GM21360 (cell line): ENCODE data around the gene DMXL1.
"Not testable (repeated sequence)": the region's sequence is repeated elsewhere in the genome, so short reads cannot be mapped to it uniquely, and the experiment has no call there.

Experiments used
- ATAC-seq: cut with Tn5 transposase; IDR thresholded peaks from one replicate; pipeline ENCODE4 v1.9.1; 2021; ENCODE audit warnings: mild to moderate bottlenecking, moderate library complexity; ENCODE audit not compliant: unreplicated experiment

Gene DMXL1

DNA sequence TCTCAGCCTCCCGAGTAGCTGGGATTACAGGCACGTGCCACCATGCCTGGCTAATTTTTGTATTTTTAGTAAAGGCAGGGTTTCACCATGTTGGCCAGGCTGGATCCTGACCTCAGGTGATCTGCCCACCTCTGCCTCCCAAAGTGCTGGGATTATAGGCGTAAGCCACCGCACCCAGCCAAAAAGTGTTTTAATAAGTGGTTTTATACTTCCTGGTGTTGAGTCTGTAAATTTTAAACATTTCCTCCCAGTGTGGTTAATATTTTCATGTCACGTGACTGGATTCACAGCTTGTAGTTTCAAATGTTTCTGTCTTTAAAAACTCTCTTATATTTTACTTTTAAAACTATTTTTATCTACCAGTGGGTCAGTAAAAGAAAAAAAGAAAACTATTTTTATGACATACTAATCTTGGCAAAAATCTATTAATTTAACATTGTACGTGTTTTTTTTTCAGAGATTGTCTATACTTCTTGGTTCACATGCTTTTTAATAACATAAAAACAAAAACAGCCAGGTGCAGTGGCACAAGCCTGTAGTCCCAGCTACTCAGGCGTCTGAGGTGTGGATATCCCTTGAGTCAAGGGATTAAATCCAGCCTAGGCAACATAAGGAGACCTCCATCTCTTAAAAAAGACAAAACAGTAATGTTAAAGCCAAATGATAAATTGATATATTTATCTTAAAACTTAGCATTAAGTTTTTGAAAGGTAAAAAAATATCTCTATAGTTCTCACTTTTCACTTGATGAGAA, 117.1 kb downstream of the DMXL1 start:
- ATAC-seq, result no peak

DNA sequence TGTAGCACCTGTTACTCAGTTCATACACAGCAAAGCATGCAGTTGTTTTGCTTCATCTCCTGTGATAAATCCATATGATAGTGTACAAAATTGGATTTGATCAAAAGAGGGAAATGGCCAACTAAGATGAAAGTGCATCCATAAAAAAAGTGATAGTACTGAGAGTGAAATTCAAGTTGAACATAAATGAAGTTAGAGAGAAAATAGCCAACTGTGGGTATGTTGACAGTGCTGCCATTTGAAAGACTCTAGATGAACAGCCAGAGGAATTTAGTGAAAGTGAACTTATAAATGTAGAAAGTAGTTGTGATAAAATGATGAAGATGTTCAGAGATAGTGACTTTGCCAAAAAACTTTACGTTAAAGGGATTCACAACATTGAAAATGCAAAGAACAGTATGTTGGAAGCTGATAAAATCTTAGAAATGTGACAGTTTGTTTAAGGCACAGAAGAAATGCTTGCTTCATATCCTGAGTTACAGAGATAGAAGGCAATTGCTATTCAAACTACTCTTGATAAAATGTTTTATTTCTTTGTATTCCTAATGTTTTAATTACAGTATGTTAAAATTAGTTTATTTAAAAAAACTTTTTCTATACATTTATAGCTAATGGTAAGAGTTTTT, 119.7 kb downstream of the DMXL1 start:
- ATAC-seq, result no peak

DNA sequence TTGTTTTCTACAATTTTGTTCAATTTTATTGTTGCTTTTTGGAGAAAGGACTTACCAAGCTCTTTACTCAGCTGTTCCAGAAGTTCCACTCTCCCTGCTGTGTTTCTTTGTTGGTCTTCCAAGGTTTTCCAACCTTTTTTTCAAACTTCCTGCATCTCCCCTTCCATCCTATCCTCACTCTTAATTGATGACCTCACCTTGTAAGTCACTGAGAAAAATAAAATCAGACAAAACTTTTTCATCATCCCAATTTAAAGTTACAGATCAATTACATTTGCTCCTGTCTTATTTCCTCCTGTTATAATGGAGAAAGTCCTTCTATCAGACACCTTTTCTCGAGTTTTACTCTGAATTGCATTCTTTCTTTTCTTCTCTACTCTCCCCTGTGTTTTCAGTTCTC, 121.1 kb downstream of the DMXL1 start:
- no peak for ATAC-seq

DNA sequence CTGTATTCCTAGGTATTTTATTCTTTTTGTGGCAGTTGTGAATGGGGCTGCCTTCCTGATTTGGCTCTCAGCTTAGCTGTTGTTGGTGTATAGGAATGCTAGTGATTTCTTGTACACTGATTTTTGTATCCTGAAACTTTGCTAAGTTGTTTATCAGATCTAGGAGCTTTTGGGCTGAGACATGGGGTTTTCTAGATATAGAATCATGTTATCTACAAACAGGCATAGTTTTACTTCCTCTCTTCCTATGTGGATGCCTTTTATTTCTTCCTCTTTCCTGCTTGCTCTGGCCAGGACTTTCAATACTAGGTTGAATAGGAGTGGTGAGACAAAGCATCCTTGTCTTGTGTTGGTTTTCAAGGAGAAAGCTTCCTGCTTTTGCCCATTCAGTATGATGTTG, 129.9 kb downstream of the DMXL1 start:
- ATAC-seq, result no peak

DNA sequence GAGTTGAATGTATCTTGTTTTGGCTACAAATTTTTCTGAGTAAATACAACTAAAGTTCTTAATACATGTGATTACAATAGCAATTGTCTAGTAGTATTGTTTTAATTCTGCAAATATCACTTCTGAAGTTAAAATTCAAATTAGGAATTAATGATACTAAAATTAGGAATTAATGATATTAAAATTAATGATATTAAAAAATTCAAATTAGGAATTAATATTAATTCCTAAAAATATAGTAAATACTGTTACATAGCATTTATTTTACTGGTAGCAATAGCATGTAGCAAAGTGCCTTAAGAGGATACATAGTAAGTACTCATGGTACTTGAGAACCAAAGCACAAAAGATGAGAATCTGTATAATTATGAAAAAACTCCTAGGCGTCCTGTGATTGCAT, 136.2 kb downstream of the DMXL1 start:
- no peak for ATAC-seq

DNA sequence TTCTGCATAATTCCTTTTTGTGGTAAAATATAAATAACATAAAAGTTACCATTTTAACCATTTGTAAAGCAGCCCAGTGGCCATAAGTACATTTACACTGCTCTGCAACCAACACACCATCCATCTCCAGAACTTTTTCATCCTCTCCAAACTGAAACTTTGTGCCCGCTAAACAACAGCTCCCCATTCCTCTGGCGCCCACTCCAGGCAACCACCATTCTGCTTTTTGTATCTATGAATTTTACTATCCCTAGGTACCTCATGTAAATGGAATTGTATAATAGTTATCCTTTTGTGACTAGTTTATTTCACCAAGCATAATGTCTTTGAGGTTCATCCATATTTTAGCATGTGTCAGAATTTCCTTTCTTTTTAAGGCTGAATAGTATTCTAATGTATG, 141.1 kb downstream of the DMXL1 start:
- no peak for ATAC-seq

DNA sequence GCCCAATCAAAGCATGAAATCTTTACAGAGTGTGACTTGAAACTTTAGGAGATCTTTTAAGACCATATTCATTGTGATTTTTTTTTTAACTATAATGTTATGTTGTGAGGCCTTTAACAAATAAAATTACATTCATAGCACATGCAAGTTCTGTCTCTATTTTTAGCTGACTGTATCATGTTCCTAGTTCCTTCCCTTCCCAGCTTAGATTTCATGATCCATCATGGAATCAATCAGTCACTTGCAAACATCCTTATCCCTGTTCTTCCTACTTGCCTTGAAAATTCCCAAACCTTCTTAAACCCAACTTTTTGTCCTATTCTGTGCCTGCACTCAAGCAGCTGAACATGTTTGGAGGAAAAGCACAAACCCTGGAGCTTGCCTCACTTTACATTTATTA, 141.8 kb downstream of the DMXL1 start:
- ATAC-seq, result no peak

DNA sequence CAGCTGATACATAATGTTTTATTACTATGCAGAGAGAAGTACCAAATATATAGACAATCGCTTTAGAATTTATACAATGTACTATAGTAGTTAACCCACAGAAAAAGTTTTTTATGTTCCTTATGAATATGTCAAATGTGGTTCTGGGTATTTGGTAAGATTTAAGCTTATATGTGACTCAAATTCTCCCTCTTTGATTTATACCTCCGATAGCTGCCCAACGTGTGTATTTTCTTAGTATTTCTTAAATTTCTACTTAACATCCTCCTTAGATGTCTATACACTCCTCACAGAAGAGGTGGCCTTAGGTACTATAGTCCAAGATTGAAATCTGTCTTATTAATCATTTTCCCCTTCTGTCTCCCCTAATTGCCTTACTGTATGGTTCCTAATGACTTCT, 146.3 kb downstream of the DMXL1 start:
- no peak for ATAC-seq

DNA sequence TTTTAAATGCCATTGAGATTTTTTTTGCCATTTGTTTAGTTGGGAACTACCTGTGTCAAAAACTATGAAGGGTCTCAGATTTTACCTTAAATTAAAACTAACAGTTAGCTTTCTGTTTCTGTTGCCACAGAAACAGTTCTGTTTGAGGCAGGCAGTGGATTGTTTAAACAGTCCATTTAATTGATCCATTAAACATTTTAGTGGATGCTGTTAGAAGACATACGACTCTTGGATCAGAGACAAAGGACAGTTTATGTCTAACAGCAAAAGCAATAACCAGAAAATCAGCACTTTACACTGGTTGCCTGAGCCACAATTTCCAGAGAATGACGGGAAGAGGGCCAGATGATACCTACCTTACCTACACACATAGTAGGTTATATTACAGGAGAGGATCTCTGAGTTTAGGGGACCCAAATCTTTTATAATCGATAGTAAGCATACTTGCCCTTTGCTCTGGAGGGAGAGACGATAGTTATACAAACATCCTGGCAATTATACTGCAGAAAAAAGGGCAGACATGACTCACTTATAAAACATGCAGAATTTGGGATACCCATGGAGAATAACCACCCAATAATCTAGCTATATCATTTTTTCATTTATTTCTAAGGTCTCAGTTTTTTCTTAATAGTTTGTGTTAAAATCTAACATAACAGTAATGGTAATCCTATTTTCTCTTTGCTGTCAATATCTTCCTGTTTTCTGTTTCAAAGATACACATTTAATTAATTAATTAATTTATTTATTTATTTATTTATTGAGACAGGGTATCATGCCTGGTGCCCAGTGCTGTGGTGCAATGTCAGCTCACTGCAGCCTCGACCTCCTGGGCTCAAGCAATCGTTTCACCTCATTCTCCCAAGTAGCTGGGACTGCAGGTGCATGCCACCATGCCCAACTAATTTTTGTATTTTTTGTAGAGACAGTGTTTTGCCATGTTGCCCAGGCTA, 148.2 kb downstream of the DMXL1 start:
- ATAC-seq, result no peak

DNA sequence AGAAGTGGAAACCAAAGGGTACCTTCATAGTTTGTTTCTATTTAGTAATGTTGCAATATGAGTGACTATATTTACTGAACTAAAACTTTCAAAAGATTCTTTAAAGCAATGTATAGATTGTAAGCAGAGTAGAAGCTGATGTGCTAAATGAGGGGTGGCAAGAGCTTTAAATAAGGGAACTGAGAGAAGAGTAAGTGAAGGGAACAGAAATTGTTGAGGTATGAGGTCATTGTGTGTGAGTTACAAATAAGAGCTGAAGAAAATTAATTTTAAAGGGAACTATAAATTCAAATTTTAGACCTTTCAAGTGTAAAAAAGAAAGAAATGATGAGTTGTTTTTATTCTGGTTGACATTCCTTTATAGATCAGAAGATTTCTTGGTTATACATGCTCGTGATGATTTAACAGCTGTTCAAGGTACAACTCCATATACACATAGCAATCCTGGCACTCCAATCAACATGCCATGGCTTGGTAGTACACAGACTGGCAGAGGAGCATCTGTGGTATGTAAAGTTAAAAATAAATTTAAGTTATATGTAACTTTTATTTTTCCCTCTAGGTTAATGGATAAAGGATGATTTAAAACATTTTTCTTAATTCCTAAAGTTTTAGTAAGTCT, 149.8 kb downstream of the DMXL1 start:
- peak; percentile 96 for ATAC-seq

DNA sequence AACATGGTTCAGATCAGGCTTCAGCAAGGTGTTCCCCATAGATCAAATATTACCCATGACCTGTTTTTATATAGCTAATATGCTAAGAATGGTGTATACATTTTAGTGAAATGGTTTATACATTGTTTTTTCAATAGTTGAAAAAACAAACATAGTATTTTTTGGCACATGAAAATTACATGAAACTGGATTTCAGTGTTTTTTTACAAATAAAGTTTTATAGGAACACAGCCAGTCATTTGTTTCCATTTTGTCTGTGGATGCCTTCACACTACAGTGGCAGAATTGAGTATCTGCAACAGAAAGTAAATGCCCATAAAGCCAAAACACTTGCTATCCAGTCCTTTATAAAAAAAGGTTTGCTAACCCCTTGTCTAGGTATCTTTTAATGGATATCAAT, 150.4 kb downstream of the DMXL1 start:
- no peak for ATAC-seq

DNA sequence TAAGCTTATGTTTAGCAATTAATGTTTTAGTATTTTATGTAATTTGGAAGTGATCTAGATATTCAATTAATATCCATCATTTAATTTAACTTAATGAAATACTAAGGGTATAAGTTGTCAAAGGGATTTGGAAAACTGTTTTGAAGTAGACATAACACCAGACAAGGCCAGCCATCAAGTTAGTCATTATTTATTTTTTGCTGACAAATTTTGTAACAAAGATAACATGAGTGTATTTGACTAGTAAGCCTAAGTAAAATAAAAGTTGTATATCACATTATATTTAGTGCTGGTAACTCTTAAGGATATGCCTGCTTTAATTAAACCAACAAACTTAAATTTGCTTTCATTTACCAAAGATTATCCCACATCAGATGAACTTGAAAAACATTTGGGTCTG, 159.1 kb downstream of the DMXL1 start:
- ATAC-seq, result no peak

DNA sequence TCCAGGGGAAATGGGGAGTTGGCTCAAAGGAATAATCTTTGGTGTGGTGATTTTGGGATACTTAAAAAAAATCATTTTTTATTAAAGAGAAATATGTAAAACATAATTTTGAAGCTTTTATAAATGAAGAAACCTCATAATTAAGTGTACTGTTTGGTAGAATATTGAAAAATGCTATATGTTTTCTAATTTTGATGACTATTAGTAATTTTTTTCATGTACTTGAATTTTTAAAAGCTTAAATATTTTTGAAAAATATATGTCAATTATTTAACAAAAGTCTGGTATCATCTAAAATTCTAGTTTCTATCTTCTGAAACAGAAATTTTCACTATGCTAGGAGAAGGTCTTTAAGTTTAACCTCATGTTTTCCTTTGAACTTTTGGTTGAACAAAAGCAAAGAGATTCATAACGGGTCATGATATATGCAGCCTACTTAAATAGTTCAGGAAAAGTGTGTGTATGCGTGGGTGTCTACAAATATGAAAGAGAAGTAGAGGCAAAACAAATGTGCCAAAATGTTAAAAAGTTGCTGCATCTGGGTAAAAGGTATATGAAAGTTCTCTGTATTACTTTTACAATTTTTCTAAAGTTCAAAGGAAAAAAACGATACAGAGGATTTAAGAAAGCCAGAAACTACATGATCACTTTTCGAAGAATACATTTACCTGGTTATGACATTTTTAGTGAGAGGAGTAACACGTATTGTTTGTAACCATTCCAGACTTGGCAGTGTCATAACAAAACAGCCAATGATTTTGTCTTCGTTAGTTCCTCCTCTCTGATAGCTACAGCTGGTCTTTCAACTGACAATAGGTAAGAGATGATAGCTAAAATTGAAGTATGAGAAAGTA, 167.6 kb downstream of the DMXL1 start:
- no peak for ATAC-seq

DNA sequence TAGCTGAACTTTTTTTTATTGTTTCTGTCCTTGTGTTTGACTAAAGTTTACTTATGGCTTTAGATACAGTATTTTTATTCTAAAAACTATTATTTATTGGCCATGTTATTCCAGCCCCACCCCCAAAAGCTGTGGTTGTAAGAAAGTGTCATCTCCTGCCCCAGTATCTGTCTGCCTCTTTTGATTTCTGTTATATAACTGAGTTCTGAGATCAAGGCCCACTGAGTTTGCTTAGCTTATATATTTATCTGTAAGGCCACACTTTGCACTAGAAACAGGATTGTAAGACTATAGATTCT, 168.2 kb downstream of the DMXL1 start:
- ATAC-seq, result no peak

DNA sequence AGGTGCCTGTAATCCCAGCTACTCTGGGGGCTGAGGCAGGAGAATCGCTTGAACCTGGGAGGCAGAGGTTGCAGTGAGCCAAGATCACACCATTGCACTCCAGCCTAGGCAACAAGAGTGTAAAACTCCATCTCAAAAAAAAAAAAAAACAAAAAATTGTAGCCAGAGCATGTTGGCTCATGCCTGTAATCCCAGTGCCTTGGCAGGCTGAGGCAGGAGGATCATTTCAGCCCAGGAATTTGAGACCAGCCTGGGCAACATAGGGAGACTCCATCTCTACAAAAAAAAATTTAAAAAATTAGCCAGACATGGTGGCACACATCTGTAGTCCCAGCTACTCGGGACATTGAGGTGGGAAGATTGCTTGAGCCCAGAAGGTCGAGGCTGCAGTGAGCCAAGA, 168.9 kb downstream of the DMXL1 start:
- ATAC-seq, result not testable (repeated sequence)

DNA sequence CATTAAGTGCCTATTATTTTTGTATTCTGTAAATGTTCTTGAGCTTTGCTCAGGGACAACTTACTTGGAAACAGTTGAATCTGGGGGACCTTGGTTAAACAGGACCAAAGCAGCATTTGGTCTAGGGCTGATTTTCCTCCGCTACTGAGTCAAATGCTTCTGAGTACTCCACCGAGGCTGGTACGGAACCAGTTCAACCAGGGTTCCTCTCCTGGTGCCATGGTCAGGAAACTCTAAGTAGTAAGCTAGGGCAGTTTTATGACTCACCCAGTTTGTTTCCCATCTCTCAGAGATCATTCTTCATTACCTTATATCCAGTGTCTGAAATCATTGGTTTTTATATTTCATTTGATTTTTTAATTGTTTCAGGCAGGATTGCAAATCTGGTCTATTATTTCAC, 173.0 kb downstream of the DMXL1 start:
- no peak for ATAC-seq

DNA sequence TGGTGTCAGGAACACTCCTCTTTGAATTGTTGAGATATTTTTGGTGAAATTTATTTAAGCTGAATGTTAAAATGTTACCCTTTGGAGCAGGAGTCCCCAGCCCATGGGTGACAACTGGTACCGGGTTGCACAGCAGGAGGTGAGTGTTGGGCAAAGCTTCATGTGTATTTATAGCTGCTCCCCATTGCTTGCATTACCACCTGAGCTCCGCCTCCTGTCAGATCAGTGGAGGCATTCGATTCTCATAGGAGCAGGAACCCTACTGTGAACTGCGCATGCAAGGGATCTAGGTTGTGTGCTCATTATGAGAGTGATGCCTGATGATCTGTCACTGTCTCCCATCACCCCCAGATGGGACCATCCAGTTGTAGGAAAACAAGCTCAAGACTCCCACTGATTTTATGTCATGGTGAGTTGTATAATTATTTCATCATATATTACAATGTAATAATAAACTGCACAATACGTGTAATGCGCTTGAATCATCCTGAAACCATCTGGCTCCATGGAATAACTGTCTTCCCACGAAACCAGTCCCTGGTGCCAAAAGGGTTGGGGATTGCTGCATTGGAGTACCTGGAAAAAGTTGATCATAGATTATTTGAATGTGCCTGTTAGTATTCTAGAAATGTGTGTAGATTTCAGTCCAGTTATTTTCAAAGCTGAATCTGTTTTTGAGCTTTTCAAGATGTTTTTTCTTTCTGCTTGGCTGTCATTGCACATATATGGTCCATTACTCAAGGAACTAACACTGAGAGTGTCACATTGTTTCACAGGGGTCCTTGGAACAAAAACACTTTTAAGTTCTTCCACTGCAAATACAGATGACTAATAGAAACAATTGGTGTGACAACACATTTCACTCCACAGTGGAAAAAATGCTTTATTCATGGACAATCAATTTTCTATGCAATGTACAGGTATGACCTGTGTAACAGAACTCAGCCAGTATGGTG, 180.3 kb downstream of the DMXL1 start:
- ATAC-seq, result no peak

DNA sequence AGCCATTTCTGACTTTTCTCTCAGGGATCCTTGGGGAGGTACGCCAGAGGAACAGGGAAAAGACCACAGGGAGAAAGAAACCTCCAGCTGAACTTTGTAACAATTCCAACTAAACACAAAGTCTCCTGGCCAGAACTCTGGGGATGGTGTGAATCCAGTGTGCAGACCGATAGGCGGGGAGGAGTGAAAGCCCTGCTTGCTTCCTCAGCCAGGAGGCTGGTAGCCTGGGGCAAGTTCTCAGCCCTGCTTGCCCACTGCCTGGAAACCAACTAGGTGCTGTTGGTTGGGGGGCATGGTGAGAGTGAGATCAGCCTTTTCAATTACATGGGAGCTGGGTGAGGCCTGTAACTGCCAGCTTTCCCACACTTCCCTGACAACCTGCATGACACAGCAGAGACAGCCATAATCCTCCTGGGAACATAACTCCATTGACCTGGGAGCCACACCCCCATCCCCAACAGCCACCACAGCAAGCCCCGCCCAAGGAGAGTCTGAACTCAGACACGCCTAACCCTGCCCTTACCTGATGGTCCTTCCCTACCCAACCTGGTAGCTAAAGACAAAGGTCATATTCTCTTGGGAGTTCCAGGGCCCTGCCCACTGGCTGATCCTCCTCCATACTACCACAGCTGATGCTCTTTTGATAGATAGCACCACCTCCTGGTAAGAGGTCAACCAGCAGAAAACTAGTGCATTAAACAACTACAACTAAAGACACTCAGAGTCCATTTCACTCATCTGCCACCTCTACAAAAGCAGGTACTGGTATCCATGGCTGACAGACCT, 184.9 kb downstream of the DMXL1 start:
- ATAC-seq, result no peak

DNA sequence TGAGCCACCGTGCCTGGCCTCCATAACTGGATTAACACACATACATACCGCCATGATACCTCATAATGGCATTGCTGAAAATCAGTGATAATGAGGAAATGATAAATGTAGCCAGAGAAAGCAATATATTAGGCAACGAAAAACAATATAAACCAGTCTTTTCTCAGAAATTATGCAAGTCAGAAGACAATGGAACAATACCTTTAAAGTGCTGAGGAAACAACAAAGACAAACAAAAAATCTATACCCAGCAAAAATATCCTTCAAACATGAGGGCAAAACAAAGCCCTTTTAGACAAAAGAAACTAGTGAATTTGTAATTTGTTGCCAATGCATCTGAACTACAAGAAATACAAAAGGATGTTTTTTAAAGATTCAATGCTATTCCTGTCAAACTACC, 186.7 kb downstream of the DMXL1 start:
- no peak for ATAC-seq
